ENCODE results near the gene AMZ1. TPM values are rescaled to one million over a fixed set of nuclear protein-coding genes. Genes with fewer than 3 reads are reported as not detected.
"Not testable (repeated sequence)": the region's sequence is repeated elsewhere in the genome, so short reads cannot be mapped to it uniquely, and the experiment has no call there.

The AMZ1 gene
- total RNA-seq, 1 experiment from 2014 or later: 0.07 TPM

GRCh38 chr7:2725178-2726105 lies 37.4 kb downstream of the AMZ1 start:
- Histone ChIP-seq H3K36me3 (replicated peaks; ENCODE audit: control insufficient read depth, insufficient read depth, low read length) (peaks cover 10% of the 10 kb centered on the region), H3K27me3 (ENCODE audit: control insufficient read depth, insufficient read depth, low read length) (no peaks in the 10 kb centered on the region), H3K4me3 (ENCODE audit: insufficient read depth, low read depth, low read length) (no peak overlapping the region)
- DNase-seq: peak; percentile 57

DNA sequence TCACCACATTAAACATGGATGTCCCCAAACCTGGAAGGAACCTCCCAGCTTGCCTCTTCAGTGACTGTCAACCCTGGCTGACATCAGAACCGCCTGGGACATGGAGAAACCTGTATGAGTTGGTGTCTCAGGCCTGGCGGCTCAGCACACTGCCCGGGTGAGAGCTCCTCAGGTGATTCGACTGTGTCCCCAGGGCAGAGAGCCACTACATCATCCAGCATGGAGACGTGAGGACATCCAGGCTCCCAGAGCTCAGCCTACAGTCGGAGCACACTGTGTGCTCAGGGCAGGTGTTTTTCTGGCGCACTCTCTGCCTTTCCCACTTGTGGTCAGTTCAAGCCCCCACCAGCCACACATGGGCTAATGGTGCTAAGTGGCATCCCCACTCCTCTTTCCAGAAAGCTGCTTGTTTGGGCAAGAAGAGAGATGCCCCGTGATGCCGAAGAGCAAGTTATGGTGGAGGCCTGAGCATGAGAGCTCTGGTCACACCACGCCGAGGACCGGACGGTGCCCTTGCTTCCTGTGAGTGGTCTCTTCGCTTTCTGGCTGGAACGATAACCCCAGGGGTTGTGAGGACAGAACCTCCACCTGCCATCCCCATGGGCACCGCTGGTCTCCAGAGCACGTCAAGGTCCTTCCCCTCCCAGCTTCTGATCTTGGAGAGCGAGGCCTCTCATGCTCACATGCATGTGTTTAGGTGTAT lies 38.5 kb downstream of the AMZ1 start:
- H3K36me3 ChIP-seq (replicated peaks; ENCODE audit: control insufficient read depth, insufficient read depth, low read length): peaks cover 19% of the 10 kb centered on the region
- DNase-seq: peak; percentile 28
- no peaks in the 10 kb centered on the region for H3K27me3 ChIP-seq (ENCODE audit: control insufficient read depth, insufficient read depth, low read length)
- no peak overlapping the region for H3K4me3 ChIP-seq (ENCODE audit: insufficient read depth, low read depth, low read length)

GRCh38 chr7:2727206-2727605 lies 39.2 kb downstream of the AMZ1 start:
- H3K4me3 ChIP-seq (ENCODE audit: insufficient read depth, low read depth, low read length); H3K27me3 ChIP-seq (ENCODE audit: control insufficient read depth, insufficient read depth, low read length); DNase-seq: not testable (repeated sequence)
- peaks cover 19% of the 10 kb centered on the region for H3K36me3 ChIP-seq (replicated peaks; ENCODE audit: control insufficient read depth, insufficient read depth, low read length)

GRCh38 chr7:2728316-2729030 lies 40.5 kb downstream of the AMZ1 start:
- DNase-seq: no peak
- H3K4me3 ChIP-seq (ENCODE audit: insufficient read depth, low read depth, low read length): no peak overlapping the region
- peaks cover 18% of the 10 kb centered on the region for H3K36me3 ChIP-seq (replicated peaks; ENCODE audit: control insufficient read depth, insufficient read depth, low read length)
- H3K27me3 ChIP-seq (ENCODE audit: control insufficient read depth, insufficient read depth, low read length): no peaks in the 10 kb centered on the region

GRCh38 chr7:2729031-2729892 lies 41.3 kb downstream of the AMZ1 start:
- H3K4me3 ChIP-seq (ENCODE audit: insufficient read depth, low read depth, low read length): no peak overlapping the region
- DNase-seq: peak; percentile 46
- H3K27me3 ChIP-seq (ENCODE audit: control insufficient read depth, insufficient read depth, low read length): no peaks in the 10 kb centered on the region
- peaks cover 18% of the 10 kb centered on the region for H3K36me3 ChIP-seq (replicated peaks; ENCODE audit: control insufficient read depth, insufficient read depth, low read length)

GRCh38 chr7:2729893-2730716 lies 42.1 kb downstream of the AMZ1 start:
- no peak overlapping the region for H3K4me3 ChIP-seq (ENCODE audit: insufficient read depth, low read depth, low read length)
- H3K36me3 ChIP-seq (replicated peaks; ENCODE audit: control insufficient read depth, insufficient read depth, low read length): peaks cover 18% of the 10 kb centered on the region
- no peaks in the 10 kb centered on the region for H3K27me3 ChIP-seq (ENCODE audit: control insufficient read depth, insufficient read depth, low read length)
- peak; percentile 42 for DNase-seq

DNA sequence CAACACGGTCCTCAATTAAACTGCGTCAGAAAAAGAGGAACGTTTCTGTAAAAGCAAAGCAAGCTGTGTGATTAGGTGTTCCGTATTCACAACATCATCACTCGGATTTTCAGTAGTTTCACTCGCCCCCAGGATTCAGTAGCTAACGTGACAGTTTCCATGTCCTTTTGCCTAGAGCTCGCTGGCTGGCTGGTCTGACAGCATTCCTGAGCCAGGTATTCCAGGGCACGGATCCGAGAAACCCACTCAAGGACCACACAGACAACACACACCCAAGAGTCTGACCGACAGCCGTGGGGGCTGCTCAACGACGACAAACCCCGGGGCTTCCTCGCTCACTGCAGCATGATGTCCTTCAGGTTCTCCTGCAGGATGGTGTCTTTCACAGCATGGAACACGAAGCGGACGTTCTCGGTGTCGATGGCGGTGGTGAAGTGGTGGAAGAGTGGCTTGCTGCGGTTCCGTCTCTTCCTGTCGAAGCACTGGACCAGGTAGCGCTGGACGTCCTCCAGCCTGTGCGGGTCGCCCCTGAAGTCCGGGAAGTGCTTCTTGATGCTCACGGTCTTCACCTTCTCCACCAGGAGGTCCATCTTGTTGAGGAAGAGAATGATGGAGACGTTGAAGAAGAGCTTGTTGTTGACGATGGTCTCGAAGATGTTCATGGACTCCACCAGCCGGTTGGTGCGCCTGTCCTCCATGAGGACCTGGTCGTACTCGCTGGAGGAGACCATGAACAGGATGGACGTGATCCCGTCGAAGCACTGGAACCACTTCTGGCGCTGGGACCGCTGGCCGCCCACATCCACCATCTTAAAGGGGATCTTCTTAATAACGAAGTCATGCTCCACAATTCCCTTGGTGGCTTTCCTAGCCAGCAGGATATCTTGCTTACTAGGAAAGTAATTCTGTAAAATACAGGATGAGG lies 43.1 kb downstream of the AMZ1 start:
- no peaks in the 10 kb centered on the region for H3K27me3 ChIP-seq (ENCODE audit: control insufficient read depth, insufficient read depth, low read length)

GRCh38 chr7:2732388-2732787 lies 44.4 kb downstream of the AMZ1 start:
- no peak overlapping the region for H3K4me3 ChIP-seq (ENCODE audit: insufficient read depth, low read depth, low read length)
- no peaks in the 10 kb centered on the region for H3K27me3 ChIP-seq (ENCODE audit: control insufficient read depth, insufficient read depth, low read length)
- peaks cover 11% of the 10 kb centered on the region for H3K36me3 ChIP-seq (replicated peaks; ENCODE audit: control insufficient read depth, insufficient read depth, low read length)
- DNase-seq: no peak

More for the DNA sequence above, 43.1 kb downstream of the AMZ1 start:
- DNase-seq: peak; percentile 19
- H3K36me3 ChIP-seq (replicated peaks; ENCODE audit: control insufficient read depth, insufficient read depth, low read length): peaks cover 16% of the 10 kb centered on the region
- no peak overlapping the region for H3K4me3 ChIP-seq (ENCODE audit: insufficient read depth, low read depth, low read length)

- Histone ChIP-seq H3K36me3 (replicated peaks; ENCODE audit: control insufficient read depth, insufficient read depth, low read length) (peaks cover 11% of the 10 kb centered on the region), H3K27me3 (ENCODE audit: control insufficient read depth, insufficient read depth, low read length) (no peaks in the 10 kb centered on the region), H3K4me3 (ENCODE audit: insufficient read depth, low read depth, low read length) (no peak overlapping the region)
- DNase-seq: peak; percentile 32
Observed at GRCh38 chr7:2732959-2733584, 45.1 kb downstream of the AMZ1 start.

DNA sequence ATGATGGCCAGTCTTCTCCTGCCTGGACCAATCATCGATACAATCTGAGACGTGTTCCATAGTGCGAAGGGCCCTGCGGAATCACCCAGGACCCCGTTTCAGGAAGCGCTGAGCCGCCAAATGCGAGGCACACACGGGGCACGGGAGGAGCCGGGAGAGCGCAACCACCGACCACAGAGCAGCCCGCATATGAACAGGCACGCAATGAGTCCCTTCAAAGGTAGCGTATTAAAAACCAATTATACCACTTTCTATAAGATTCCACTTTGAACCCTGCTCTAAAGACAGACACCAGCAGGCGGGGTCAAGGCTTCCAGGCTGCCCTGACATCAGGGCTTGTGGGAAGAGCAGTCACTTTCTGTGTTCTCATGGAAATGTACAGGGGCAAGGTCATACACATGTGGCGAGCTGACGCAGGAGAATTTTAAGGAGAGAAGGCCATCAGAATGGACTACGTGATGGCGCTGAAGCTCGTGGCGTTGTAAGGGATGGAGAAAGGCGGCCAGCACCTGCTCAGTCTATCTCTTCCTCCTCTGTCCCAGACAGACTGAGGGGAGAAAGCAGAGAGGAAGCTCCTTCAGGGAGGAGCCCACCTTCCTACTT lies 46.2 kb downstream of the AMZ1 start:
- peak; percentile 37 for DNase-seq

DNA sequence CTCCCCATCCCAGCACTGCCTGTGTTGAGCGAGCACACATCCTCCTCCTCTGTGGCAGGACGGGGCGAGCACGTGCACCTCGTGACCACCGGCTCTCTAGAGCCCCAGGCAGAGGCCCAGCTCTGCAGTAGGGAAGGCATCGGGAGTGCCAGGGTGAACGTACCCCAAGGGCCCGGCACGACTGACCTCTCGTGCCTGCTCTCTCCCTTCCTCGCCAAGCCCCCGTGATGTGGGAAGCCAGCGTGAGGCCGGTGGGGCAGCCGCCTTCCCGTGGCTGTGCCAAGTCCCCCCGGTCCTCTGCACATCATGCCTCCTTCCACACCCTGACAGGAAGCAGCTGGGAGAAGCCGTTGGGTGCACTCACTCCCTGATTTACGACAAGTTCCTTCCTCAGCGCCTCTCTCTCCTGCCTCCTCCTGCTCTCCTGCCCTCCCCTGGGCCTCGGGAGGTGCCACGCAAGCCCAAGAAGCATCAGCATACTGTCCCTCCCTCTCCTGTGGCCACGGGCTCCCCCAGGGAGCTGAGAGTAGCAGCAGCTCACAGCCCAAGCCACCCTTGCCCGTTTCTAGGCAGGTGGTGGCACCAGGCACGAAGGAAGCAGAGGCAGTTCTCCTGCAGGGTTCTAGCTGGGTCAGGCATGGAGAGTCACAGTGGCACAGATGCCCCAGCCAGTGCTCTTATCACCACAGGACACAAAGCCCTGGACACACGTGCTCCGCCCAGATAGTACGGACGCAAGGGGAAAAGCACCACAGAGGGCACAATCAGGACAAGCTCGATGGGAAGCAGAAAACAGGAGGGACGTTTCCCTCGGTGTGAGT lies 47.0 kb downstream of the AMZ1 start:
- no peaks in the 10 kb centered on the region for H3K27me3 ChIP-seq (ENCODE audit: control insufficient read depth, insufficient read depth, low read length)
- no peak overlapping the region for H3K4me3 ChIP-seq (ENCODE audit: insufficient read depth, low read depth, low read length)
- peak; percentile 61 for DNase-seq
- peaks cover 9% of the 10 kb centered on the region for H3K36me3 ChIP-seq (replicated peaks; ENCODE audit: control insufficient read depth, insufficient read depth, low read length)

More for the DNA sequence above, 46.2 kb downstream of the AMZ1 start:
- no peak overlapping the region for H3K4me3 ChIP-seq (ENCODE audit: insufficient read depth, low read depth, low read length)
- H3K36me3 ChIP-seq (replicated peaks; ENCODE audit: control insufficient read depth, insufficient read depth, low read length): peaks cover 11% of the 10 kb centered on the region
- H3K27me3 ChIP-seq (ENCODE audit: control insufficient read depth, insufficient read depth, low read length): no peaks in the 10 kb centered on the region

All from H7 (cell line).